ENCODE results near the gene TNRC18. TPM values are rescaled to one million over a fixed set of nuclear protein-coding genes. Genes with fewer than 3 reads are reported as not detected.
"Not testable (repeated sequence)": the region's sequence is repeated elsewhere in the genome, so short reads cannot be mapped to it uniquely, and the experiment has no call there.

The TNRC18 gene
- total RNA-seq, 1 experiment from 2014 or later: 37.7 TPM

DNA sequence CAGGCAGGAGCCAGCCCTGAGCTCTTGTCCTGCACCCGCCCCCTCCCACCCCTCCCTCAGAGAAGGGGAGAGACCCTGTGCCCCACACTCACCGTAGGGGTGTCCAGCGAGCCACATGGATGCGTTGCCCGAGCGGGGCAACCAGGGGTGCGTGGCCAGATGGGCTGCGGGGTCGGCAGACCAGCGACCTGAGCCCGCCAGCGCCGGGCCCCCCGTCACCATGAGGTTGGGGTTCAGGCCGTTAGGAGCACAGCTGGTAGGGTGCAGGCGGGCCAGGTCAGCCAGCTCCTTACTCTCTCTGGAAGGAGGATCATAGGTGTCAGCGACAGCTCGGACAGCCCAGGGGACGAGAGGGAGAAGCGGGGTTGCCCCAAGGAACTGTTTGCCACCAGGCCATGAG is 46.4 kb downstream of the TNRC18 start:
- DNase-seq (ENCODE audit: low read depth): no peak

GRCh38 chr7:5375925-5376324 is 47.7 kb downstream of the TNRC18 start:
- DNase-seq (ENCODE audit: low read depth): no peak

DNA sequence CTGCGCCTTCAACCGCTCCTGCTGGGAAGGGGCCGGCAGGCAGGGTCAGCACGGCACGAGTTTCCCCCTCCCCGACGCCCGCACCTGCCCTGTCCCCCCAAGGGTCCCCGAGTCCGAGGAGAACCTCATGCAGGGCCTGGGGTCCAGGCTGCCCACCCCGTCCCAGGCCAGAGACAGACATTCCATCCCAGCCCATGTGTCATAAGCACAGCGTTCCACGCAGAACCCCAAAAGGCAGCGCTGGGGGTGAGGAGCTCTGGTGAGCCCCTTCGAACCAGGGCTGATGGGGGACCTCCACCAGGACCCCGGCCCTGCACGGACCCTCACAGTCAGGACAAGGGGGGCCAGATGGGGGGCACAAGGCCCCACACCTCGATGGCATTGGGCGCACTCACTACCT is 49.2 kb downstream of the TNRC18 start:
- no peak for DNase-seq (ENCODE audit: low read depth)

GRCh38 chr7:5373300-5373699 is 50.3 kb downstream of the TNRC18 start:
- no peak for DNase-seq (ENCODE audit: low read depth)

DNA sequence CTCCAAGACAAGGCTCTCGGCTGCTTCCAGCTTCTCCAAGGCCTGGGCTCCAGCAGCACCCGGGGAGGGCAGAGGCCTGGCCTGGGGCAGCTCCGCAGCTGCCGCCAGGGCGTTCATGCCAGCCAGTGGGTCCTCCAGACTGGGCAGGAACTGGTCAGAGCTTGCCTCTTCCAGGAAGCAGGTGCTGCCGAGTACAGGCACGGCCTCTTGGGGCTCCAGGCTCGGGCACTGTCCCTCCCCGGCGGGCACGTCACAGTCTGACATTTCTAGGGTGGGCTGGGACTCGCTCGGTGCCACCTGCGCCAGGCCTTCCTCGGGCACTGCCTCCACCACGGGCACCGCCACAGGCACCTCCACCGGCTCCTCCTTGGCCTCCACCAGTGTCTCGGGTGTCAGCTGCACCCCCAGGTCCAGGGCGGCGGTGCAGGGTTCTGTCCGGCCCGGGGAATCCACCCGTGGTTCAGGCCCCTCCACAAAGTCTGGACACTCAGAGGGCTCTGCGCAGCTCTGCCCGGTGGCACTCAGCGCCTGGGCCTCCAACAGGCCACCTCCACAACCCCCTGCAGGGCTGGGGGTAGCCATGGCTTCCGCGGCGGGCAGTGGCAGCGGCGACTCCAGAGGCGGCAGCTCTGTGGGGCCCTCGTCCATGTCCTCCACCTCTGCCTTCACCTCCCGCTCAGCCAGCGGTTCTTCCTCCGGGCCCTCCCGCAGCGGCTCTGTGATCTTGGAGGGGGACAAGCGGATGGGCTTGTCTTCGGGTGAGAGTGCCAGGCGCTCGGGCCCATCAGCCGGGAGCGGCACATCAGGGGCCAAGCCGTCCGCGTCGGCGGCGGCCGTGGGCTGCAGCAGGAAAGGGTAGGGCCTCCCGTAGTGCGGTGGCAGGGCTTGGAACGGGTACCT is 52.9 kb downstream of the TNRC18 start:
- no peak for DNase-seq (ENCODE audit: low read depth)

- no peak for DNase-seq (ENCODE audit: low read depth)
Measured at GRCh38 chr7:5367661-5368060, 56.0 kb downstream of the TNRC18 start.

- DNase-seq (ENCODE audit: low read depth): peak; percentile 90
Measured at GRCh38 chr7:5365976-5366625, 57.5 kb downstream of the TNRC18 start.

GRCh38 chr7:5363729-5364128 is 59.9 kb downstream of the TNRC18 start:
- DNase-seq (ENCODE audit: low read depth): no peak

DNA sequence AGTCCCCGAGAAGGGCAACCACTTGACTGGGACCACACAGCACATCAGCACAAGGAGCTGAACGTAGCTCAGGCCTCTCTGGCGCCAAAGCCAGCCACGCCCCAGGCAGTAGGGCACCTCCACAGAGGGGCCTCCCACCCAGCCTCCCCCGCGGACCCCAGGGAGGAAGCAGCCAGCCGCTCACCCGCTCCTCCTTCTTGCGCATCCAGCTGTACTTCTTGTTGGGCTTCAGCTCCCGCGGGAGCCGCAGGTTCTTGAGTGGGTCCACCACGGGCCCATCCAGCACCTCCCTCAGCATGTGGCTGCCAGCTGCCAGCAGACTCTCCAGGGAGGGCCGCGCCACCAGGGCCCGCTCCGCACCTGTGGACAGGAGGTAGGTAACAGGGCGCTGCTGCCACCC is 61.2 kb downstream of the TNRC18 start:
- DNase-seq (ENCODE audit: low read depth): no peak

GRCh38 chr7:5361446-5362127 is 62.0 kb downstream of the TNRC18 start:
- DNase-seq (ENCODE audit: low read depth): no peak

GRCh38 chr7:5360971-5361370 is 62.7 kb downstream of the TNRC18 start:
- no peak for DNase-seq (ENCODE audit: low read depth)

DNA sequence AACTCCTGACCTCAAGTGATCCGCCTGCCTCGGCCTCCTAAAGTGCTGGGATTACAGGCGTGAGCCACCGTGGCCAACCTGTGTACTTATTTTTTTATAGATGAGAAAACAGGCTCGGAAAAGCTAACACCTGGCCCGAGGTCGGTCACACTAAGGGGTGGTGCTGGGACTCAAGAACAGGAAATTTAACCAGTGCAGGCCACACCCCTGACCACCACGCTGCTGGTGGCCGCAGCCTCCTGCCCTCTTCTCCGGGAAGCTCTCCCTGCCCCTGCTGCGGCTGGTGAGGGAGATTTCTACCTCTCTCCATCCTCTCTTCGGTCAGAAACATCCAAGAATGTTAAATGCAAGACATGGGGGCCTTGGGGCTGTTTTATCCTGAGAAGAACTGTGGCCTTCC is 63.2 kb downstream of the TNRC18 start:
- no peak for DNase-seq (ENCODE audit: low read depth)

- not testable (repeated sequence) for DNase-seq (ENCODE audit: low read depth)
Measured at GRCh38 chr7:5360021-5360420, 63.6 kb downstream of the TNRC18 start.

GRCh38 chr7:5359344-5359743 is 64.3 kb downstream of the TNRC18 start:
- no peak for DNase-seq (ENCODE audit: low read depth)

DNA sequence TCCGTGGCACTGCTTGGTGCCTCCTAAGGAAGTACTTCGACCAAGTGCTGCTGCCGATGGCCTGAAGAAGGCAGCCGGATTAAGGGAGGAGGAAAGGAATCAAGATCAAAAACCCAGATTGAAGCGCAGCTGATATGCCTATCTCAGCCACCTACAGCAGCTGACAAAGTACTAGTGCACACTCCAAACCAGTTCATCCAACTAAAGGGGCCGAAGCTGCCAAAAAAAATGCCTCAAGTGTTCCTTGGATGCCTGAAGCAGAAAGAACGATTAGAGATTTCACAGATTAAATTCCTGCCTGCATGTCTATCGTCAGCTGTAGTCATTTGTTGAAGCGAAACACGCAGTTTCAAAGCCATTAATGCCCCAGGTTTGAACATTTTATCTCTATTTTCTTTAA is 65.7 kb downstream of the TNRC18 start:
- DNase-seq (ENCODE audit: low read depth): no peak

GRCh38 chr7:5356751-5357119 is 66.9 kb downstream of the TNRC18 start:
- DNase-seq (ENCODE audit: low read depth): no peak

GRCh38 chr7:5354460-5355232 is 69.0 kb downstream of the TNRC18 start:
- DNase-seq (ENCODE audit: low read depth): peak; percentile 82

- no peak for DNase-seq (ENCODE audit: low read depth)
Measured at GRCh38 chr7:5352440-5353010, 71.1 kb downstream of the TNRC18 start.

DNA sequence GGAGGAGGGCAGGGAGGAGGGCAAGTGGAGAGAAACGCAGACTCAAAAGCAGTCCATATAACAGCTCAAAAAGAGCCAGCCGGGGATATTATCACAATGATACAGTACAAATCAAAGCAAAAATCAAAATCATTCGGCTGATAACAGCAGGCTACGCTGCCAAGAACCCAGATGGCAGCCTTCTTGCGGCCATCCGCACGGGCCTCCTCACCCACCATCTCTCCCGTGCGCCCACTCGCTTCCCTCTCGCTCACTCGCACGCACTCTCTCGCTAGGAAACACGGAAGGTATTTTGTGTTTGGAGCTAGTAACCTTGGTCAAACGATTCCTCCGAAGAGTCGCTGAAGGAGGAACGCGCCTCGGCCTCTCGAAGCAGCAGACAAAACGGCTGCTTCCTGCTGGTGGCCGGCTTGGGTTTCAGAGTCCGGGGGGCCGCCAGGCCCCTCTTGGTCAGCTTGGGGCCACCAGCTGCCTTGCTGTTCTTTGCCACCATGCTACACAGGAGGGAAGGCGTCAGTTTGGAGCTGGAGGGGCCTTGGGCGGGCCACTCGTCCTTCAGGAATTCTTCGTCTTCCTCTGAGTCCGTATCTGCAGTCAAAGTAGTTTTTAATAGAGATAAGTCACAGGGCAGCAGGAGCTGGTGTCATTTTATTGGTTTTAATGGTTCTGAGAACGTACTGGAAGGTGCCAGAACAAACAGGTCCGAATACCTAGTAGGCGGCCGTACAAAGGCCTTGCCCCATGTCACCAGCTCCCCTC is 71.9 kb downstream of the TNRC18 start:
- DNase-seq (ENCODE audit: low read depth): no peak

GRCh38 chr7:5350600-5351385 is 72.8 kb downstream of the TNRC18 start:
- no peak for DNase-seq (ENCODE audit: low read depth)

All from LHCN-M2 (cell line).